Mucosa of descending colon (tissue), 3 donors: ENCODE measurements around the gene ABCB10. TPM values are rescaled to one million over a fixed set of nuclear protein-coding genes. Genes with fewer than 3 reads are reported as not detected.

Experiments
- ATAC-seq: fragments of 200-7000 bp; cut with Tn5 transposase; one replicate; pipeline ENCODE4 v1.9.1; 2020; ENCODE audit warnings: mild to moderate bottlenecking, moderate library complexity
- DNase-seq, 3 donors: peaks; one replicate each; pipeline ENCODE4 v3.0.0-alpha.2; 2020
- H3K36me3 ChIP-seq: fragments of 200-600 bp; one replicate; pipeline ENCODE4 v1.8.0; 2021; ENCODE audit warnings: low read depth, mild to moderate bottlenecking
- H3K4me1 ChIP-seq: fragments of 200-600 bp; one replicate; pipeline ENCODE4 v1.8.0; 2021; ENCODE audit warnings: low read depth, mild to moderate bottlenecking
- H3K4me3 ChIP-seq: fragments of 200-600 bp; one replicate; pipeline ENCODE4 v1.8.0; 2021; ENCODE audit warnings: mild to moderate bottlenecking
- H3K9me3 ChIP-seq: fragments of 200-600 bp; one replicate; pipeline ENCODE4 v1.8.0; 2021; ENCODE audit warnings: mild to moderate bottlenecking
- intact Hi-C, 2 donors: fragments of 100-400 bp; cut with DNase I in 1 of 2; cut with micrococcal nuclease in 1 of 2; formaldehyde crosslinking; loops; one replicate each; pipeline versions ENCODE4 v1.11.0 to v1.11.1; 2022; cut with DNase I, micrococcal nuclease
- total RNA-seq, 3 donors: library from RNA; stranded (reverse); fragmentation: NEBNext Ultra II Directional in 2 of 3; extraction: Animal tissue kit (Norgen Biotek cat#: 25700) in 2 of 3; gene quantifications; one replicate each; pipeline versions ENCODE4 v1.2.1 to v1.2.4, GENCODE V29; 2021 to 2023
- TF ChIP-seq, protein P1 (sequence below): fragments of 200-600 bp; IDR thresholded peaks from one replicate; pipeline ENCODE4 v1.8.0; 2022; ENCODE audit warnings: antibody characterized with exemption, mild to moderate bottlenecking
- donor health status: DM: no; HTN: no; CAD: no; lungs with moderate emphysema.
- donor health status: DM: no; HTN: no; CAD: no.
- donor health status: DM: no; HTN: yes; CAD: no.

The ABCB10 gene
- total RNA-seq, 3 donors from 2014 or later = 19.6 to 25.9 (median 22.3) TPM

DNA sequence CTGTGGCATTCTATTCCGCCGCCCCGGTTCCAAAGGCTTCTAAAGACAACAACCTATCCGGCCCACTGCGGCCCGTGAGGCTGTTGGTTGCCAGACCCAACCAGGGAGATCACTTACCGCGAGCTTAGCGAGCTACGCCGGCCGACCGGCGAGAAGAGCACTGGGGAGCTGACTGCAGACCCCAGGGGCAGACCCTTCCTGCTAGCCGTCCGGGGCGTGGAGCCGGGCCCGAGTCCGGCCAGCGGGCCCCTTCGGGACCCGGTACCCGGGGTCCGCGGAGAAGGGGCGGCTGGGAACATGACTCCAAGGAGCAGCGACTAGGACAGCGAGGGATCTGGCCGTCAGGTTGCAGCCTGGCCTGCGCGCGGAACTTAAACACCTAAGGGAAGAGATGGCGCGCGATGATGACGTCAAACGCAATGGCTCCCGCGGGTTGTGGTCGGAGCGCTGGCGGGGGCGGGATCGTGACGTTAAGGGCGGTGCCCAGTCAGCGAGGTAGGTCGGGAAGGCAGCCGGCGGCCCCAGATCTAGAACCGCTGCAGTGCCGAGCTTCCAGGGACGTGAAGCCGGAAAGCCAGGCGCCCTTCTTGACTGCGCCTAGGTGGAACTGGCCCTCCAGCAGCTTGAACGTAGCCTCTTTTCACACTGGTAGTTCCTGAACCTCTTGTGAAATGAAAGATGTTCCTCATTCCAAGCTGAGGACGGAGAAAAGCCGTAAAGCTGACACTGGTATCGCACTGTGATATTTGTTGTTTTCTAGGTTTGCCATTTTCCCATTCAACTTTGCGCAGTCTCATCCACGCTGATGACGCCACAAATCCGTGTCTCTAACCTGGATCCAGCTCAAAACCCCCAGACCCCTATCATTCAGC is 50.3 kb downstream of the ABCB10 start, which contains the start of gene NUP133:
Gene NUP133, minus strand, starts transcription at position 391 of the 872 bp plus-strand sequence. Its CDS starts 92 bp downstream, at position 299.
- peak; percentile 99 for ATAC-seq
- DNase-seq = peak; percentile 99 to 100 (median 100)
- Histone ChIP-seq H3K4me3 (peak within 1 kb of the TSS; percentile 90), H3K4me1 (peaks cover 8% of the 10 kb centered on the region), H3K36me3 (no peaks in the 10 kb centered on the region), H3K9me3 (no peaks in the 10 kb centered on the region)
- TF ChIP-seq, protein P1, sequence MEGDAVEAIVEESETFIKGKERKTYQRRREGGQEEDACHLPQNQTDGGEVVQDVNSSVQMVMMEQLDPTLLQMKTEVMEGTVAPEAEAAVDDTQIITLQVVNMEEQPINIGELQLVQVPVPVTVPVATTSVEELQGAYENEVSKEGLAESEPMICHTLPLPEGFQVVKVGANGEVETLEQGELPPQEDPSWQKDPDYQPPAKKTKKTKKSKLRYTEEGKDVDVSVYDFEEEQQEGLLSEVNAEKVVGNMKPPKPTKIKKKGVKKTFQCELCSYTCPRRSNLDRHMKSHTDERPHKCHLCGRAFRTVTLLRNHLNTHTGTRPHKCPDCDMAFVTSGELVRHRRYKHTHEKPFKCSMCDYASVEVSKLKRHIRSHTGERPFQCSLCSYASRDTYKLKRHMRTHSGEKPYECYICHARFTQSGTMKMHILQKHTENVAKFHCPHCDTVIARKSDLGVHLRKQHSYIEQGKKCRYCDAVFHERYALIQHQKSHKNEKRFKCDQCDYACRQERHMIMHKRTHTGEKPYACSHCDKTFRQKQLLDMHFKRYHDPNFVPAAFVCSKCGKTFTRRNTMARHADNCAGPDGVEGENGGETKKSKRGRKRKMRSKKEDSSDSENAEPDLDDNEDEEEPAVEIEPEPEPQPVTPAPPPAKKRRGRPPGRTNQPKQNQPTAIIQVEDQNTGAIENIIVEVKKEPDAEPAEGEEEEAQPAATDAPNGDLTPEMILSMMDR = no peak
- intact Hi-C loops = no loop called here

DNA sequence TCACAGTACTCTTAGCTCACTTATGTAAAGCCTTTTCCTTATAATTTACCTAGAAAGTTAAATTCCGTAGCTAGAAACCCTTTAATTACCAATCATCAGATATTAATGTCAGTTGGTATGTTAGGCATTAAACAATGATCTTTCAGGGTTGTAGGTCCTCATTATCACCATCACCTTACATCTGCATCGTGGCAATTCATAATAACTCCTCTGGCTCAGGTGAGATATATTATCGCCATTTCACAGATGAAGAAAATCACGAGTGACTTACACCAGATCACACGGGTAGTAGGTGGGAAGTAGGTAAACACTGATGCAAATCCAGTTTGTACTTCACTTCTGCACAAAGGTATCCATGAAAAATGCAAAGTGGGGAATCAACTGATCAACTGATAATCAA is 51.0 kb downstream of the ABCB10 start:
- DNase-seq (no peak), ATAC-seq (no peak)
- TF ChIP-seq, protein P1 = no peak
- H3K4me1 ChIP-seq = peaks cover 8% of the 10 kb centered on the region
- peak overlapping the region; percentile 90 for H3K4me3 ChIP-seq
- no peaks in the 10 kb centered on the region for H3K9me3 ChIP-seq
- intact Hi-C loops = no loop called here
- H3K36me3 ChIP-seq = no peaks in the 10 kb centered on the region

DNA sequence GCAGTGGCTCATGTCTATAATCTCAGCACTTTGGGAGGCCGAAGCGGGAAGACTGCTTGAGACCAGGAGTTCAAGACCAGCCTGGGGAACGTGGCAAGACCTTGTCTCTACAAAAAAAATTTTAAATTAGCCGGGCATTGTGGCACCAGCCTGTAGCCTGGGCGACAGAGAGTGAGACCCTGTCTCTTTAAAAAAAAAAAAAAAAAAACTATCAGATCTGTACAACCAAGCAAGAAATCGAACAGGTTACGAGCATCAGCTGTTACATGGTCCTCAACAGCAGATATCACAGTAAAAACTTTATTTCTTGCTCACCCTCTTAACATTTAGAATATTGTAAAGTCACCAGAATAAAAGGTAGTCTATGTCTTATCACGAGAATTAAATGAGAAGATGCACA is 51.9 kb downstream of the ABCB10 start:
- Histone ChIP-seq H3K9me3 (no peaks in the 10 kb centered on the region), H3K4me1 (peaks cover 8% of the 10 kb centered on the region), H3K36me3 (no peaks in the 10 kb centered on the region), H3K4me3 (no peak overlapping the region)
- TF ChIP-seq, protein P1 = no peak
- no peak for DNase-seq
- intact Hi-C loops = no loop called here
- no peak for ATAC-seq

DNA sequence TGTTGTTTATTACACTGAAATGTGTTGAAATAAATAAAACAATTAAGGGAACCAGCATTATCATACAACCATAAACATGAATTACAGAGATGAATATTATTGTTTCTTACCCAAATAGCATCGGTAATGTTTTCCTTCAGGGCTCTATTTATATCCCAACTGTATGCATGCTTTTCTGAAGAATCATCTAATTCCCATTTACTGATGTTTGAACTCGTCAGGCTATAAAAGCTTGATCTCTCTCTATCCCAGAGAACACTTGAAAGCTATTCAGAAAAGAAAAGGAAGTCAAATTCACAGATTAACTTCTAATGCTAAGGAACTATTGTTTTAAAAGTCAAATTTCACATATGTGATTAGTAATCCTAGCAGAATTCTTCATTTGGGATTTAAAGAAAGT is 62.7 kb downstream of the ABCB10 start:
- Histone ChIP-seq H3K4me3 (no peak overlapping the region), H3K9me3 (no peaks in the 10 kb centered on the region), H3K4me1 (no peaks in the 10 kb centered on the region), H3K36me3 (peaks cover 7% of the 10 kb centered on the region)
- intact Hi-C loops = no loop called here
- ATAC-seq = no peak
- DNase-seq = no peak
- TF ChIP-seq, protein P1 = no peak

DNA sequence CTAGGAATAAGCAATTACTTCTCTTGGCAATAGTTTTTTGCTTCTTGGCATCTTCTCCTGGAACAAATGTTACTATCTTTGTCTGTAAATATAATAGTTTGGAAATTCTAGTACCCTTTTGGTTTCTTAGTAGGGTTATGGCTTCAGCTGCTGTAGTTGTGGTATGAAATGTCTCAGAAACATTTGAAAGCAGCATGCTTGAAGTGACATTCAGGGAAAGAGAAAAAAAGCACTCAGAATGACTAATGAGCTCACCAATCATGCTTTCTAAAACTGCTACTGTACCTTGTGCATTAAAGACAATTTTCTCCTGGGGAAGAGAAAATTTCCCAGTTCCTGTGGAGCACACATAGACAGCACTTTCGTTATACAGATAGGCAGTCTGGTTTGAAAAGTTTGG is 71.3 kb downstream of the ABCB10 start:
- Histone ChIP-seq H3K9me3 (no peaks in the 10 kb centered on the region), H3K36me3 (no peaks in the 10 kb centered on the region), H3K4me3 (no peak overlapping the region), H3K4me1 (no peaks in the 10 kb centered on the region)
- TF ChIP-seq, protein P1 = no peak
- ATAC-seq = no peak
- no peak for DNase-seq
- intact Hi-C loops = loop anchor here in 1 of 2 donors (10.0 kb wide), 1 partner anchor 222 kb away; no protein-coding TSS in a partner anchor
